ENCODE measurements around the gene IFRD1. TPM values are rescaled to one million over a fixed set of nuclear protein-coding genes. Genes with fewer than 3 reads are reported as not detected.

Gene IFRD1
- total RNA-seq, 4 donors from 2014 or later: 29.6 to 37.3 (median 32.1) TPM

- no peak for DNase-seq (ENCODE audit: low spot score in 2 of 2)
- intact Hi-C loops (cut with DNase I; ENCODE audit: low total_unique reads): loop anchor here (10.0 kb wide), 1 partner anchor 666 kb away; no protein-coding TSS in a partner anchor
- 37 to 40% methylated on average over 7 of the region's 7 CpGs for WGBS, 2 donors
- TF ChIP-seq, protein P1, sequence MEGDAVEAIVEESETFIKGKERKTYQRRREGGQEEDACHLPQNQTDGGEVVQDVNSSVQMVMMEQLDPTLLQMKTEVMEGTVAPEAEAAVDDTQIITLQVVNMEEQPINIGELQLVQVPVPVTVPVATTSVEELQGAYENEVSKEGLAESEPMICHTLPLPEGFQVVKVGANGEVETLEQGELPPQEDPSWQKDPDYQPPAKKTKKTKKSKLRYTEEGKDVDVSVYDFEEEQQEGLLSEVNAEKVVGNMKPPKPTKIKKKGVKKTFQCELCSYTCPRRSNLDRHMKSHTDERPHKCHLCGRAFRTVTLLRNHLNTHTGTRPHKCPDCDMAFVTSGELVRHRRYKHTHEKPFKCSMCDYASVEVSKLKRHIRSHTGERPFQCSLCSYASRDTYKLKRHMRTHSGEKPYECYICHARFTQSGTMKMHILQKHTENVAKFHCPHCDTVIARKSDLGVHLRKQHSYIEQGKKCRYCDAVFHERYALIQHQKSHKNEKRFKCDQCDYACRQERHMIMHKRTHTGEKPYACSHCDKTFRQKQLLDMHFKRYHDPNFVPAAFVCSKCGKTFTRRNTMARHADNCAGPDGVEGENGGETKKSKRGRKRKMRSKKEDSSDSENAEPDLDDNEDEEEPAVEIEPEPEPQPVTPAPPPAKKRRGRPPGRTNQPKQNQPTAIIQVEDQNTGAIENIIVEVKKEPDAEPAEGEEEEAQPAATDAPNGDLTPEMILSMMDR (IDR thresholded peaks at IDR 0.05): no peak
- TF ChIP-seq POLR2A (IDR thresholded peaks at IDR 0.05): no peak
- H3K4me3 ChIP-seq (ENCODE audit: low read depth, poor library complexity, severe bottlenecking): no peak overlapping the region
Observed at GRCh38 chr7:112411186-112411795, 39.0 kb upstream of the IFRD1 start.

DNA sequence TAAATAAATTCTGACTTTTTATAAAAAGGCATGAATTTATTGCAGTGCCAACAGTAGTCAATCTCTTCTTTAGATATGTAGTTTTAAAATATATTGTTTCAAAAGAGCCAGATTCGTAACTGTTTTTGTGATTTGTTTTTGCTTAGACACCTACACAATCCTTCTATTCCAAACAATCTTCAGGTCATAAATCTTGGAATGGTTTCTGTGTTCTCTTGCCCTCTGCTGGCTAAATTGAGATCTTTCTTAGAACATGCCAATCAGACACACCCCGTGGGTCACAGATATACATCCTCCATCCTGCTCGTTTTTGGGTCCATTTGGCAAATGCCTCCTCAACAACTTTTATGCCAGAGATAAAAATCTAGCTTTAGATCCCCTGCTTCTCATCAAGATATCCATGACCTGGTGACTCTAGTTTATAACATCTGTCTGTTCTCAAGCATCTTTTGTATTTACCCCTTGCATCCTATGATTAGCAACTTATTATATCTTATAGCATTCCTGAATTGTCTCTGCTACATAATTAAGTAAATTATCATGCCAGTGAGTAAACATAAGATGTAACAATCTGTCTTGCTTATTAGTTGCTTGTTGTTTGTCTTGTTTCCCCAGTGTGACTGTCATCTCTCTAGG, 35.3 kb upstream of the IFRD1 start:
- intact Hi-C loops (cut with DNase I; ENCODE audit: low total_unique reads): loop anchor here (10.0 kb wide), 1 partner anchor 670 kb away; no protein-coding TSS in a partner anchor
- 1 to 2% methylated on average over 3 of the region's 3 CpGs for WGBS, 2 donors
- no peak for DNase-seq (ENCODE audit: low spot score in 2 of 2)
- H3K4me3 ChIP-seq (ENCODE audit: low read depth, poor library complexity, severe bottlenecking): no peak overlapping the region
- no peak for TF ChIP-seq POLR2A (IDR thresholded peaks at IDR 0.05)
- TF ChIP-seq, protein P1 (IDR thresholded peaks at IDR 0.05): no peak

DNA sequence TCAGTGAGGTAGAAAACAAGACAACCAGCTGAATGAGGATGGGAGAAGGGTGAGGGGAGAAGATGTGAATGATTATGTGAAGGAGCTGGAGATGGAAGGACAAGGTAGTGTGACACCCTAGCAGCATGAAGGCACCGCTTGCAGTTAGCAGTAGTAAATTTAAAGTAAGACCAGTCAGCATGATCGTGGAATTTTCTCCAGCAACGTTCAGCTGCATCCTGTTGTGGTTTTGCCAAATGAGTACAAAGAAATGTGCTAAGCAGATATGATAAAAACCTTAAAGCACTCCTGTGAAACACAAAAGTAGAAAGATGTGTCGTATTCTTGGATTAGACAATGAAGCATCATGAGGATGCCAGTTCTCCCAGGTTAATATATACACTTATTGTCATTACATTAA, 34.1 kb upstream of the IFRD1 start:
- WGBS, 2 donors: 50 to 61% methylated on average over 4 of the region's 4 CpGs
- no peak for DNase-seq (ENCODE audit: low spot score in 2 of 2)
- TF ChIP-seq POLR2A (IDR thresholded peaks at IDR 0.05): no peak
- TF ChIP-seq, protein P1 (IDR thresholded peaks at IDR 0.05): no peak
- H3K4me3 ChIP-seq (ENCODE audit: low read depth, poor library complexity, severe bottlenecking): no peak overlapping the region
- intact Hi-C loops (cut with DNase I; ENCODE audit: low total_unique reads): loop anchor here (10.0 kb wide), 1 partner anchor 671 kb away; no protein-coding TSS in a partner anchor

DNA sequence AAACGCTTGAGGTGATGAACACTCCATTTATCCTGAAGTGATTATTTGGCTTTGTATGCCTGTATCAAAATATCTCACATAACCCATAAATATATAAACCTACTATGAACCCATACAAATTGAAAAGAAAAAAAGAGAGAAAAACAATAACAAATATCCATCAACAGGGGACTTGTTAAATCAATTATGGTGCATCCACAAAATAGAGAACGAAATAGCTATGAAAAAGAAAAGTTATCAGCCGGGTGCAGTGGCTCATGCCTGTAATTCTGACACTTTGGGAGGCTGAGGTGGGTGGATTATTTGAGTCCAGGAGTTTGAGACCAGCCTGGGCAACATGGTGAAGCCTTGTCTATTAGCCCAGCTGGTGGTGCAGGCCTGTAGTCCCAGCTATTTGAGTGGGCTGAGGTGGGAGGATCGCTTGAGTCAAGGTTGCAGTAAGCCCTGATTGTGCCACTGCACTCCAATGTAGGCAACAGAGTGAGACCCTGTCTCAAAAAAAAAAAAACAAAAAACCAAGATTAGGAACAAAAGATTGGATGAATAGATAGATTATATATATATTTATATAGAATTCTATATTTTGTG, 30.6 kb upstream of the IFRD1 start:
- H3K4me3 ChIP-seq (ENCODE audit: low read depth, poor library complexity, severe bottlenecking): no peak overlapping the region
- intact Hi-C loops (cut with DNase I; ENCODE audit: low total_unique reads): loop anchor here (10.0 kb wide), 1 partner anchor 675 kb away; no protein-coding TSS in a partner anchor
- TF ChIP-seq, protein P1 (IDR thresholded peaks at IDR 0.05): no peak
- no peak for TF ChIP-seq POLR2A (IDR thresholded peaks at IDR 0.05)
- no peak for DNase-seq (ENCODE audit: low spot score in 2 of 2)
- 91 to 93% methylated on average over 4 of the region's 4 CpGs for WGBS, 2 donors

DNA sequence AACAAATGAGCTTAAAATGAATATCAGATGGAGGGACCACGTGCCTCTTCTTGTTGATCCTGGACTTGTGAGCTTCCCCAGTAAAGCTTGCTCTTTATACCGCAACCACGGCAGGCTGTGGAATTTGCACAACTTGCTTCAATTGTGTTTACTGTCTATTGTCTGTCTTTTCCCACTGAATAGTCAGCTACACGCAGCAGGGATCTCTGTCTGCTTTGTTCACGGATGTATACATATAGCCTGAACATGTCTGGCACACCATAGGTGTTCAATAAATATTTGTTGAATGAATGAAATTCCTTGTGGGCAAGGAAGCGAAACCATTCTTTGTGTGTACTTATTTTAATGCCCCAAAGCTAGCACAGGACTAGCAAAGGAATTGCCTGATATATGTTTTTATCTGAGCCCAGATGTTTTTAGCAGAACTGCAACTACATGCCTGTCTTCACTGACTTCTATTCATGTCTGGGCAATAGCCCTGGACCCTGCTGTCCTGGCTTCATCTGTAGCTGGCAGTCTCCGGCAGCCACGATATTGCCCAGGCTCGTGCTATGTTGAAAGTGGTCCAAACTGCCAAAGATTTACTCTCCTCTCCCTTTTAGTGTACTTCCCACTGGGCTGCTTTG, 29.9 kb upstream of the IFRD1 start:
- no peak for TF ChIP-seq POLR2A (IDR thresholded peaks at IDR 0.05)
- 26 to 27% methylated on average over 9 of the region's 9 CpGs for WGBS, 2 donors
- no peak for DNase-seq (ENCODE audit: low spot score in 2 of 2)
- H3K4me3 ChIP-seq (ENCODE audit: low read depth, poor library complexity, severe bottlenecking): no peak overlapping the region
- intact Hi-C loops (cut with DNase I; ENCODE audit: low total_unique reads): no loop called here
